GM21786 (cell line): Measurements from ENCODE around the gene RAI1.
"Not testable (repeated sequence)": the region's sequence is repeated elsewhere in the genome, so short reads cannot be mapped to it uniquely, and the experiment has no call there.

ENCODE experiments used
- ATAC-seq: cut with Tn5 transposase; IDR thresholded peaks from one replicate; pipeline ENCODE4 v1.9.1; 2021; ENCODE audit not compliant: unreplicated experiment

RAI1 gene

DNA sequence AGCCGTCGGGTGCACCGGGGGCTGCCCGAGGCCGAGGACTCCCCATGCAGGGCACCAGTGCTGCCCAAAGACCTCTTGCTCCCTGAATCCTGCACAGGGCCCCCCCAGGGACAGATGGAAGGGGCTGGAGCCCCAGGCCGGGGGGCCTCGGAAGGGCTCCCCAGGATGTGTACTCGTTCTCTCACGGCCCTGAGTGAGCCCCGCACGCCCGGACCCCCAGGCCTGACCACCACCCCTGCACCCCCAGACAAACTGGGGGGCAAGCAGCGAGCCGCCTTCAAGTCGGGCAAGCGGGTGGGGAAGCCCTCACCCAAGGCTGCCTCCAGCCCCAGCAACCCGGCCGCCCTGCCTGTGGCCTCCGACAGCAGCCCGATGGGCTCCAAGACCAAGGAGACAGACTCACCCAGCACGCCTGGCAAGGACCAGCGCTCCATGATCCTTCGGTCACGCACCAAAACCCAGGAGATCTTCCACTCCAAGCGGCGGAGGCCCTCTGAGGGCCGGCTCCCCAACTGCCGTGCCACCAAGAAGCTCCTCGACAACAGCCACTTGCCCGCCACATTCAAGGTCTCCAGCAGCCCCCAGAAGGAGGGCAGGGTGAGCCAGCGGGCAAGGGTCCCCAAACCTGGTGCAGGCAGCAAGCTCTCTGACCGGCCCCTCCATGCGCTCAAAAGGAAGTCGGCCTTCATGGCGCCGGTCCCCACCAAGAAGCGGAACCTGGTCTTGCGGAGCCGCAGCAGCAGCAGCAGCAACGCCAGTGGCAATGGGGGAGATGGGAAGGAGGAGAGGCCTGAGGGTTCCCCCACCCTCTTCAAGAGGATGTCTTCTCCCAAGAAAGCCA lies 114.9 kb downstream of the RAI1 start:
- ATAC-seq = no peak

DNA sequence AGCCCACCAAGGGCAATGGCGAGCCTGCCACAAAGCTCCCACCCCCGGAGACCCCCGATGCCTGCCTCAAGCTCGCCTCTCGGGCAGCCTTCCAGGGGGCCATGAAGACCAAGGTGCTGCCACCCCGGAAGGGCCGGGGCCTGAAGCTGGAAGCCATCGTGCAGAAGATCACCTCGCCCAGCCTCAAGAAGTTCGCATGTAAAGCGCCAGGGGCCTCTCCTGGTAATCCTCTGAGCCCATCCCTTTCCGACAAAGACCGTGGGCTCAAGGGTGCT lies 115.5 kb downstream of the RAI1 start:
- no peak for ATAC-seq

DNA sequence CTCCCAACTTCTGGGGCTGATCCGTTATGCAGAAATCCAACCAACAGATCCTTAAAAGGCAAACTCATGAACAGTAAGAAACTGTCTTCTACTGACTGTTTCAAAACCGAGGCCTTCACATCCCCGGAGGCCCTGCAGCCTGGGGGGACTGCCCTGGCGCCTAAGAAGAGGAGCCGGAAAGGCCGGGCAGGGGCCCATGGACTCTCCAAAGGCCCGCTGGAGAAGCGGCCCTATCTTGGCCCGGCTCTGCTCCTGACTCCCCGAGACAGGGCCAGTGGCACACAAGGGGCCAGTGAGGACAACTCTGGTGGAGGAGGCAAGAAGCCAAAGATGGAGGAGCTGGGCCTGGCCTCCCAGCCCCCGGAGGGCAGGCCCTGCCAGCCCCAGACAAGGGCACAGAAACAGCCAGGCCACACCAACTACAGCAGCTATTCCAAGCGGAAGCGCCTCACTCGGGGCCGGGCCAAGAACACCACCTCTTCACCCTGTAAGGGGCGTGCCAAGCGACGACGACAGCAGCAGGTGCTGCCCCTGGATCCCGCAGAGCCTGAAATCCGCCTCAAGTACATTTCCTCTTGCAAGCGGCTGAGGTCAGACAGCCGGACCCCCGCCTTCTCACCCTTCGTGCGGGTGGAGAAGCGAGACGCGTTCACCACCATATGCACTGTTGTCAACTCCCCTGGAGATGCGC lies 116.0 kb downstream of the RAI1 start:
- no peak for ATAC-seq

DNA sequence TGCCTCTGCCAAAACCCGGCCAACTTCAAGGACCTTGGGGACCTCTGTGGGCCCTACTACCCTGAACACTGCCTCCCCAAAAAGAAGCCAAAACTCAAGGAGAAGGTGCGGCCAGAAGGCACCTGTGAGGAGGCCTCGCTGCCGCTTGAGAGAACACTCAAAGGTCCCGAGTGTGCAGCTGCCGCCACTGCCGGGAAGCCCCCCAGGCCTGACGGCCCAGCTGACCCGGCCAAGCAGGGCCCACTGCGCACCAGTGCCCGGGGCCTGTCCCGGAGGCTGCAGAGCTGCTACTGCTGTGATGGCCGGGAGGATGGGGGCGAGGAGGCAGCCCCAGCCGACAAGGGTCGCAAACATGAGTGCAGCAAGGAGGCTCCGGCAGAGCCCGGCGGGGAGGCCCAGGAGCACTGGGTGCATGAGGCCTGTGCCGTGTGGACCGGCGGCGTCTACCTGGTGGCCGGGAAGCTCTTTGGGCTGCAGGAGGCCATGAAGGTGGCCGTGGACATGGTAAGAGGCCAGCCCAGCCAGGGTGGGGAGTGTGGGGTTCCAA lies 116.8 kb downstream of the RAI1 start:
- no peak for ATAC-seq

DNA sequence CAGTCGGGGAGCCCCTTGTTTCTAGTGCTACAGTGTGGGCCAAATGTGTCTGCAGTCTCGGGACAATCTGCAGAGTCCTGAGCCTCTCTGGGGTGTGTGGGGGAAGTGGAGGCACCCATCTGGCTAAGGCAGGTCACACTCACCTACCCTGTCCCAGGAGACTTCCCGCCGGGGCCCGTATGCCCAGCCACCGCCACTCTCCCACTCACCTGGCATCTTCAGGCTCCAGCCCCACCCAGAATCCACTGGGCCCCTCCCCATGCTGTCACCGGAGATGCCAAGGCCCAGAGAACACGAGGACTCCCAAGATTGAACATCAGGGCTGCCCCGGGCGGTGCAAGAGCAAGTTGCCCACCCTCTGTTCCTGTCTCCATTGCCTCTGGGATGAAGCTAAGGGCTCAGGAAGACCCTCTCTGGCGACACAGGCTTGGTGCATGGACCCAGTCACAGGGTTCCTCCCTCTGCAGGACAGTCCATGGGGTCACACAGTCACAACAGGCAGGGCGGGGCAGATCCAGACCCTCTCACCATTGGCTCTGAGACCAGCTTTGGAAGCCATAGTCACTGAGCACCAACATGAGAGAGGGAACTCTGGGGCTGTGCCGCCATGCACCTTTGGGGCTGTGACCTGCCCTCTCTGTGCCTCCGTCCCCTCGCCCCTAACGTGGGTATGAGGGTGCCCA lies 117.5 kb downstream of the RAI1 start:
- no peak for ATAC-seq

DNA sequence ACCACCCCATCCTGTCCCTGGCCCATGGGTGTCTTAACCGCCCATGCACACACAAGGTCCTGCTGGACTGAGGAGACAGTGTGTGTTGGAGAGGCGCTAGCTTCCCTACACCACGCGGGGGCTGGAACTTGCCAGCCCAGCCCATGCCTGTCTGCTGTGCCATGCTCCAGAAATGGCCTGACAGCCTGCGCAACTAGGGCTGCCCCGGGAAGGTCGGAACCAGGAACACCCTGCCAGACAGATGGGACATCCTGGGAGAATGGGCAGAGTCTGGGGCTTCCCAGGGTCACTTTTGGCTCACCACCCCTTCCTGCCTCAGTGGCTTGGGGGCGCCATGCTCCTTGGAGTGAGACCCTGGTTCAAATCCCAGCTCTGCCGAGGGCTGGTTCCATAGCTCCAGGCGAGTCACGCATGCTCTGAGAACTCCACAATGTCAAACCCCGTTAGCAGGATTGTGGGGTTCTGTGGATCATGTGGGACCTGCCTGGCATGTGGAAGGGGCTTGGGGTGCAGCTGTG lies 119.3 kb downstream of the RAI1 start:
- ATAC-seq = no peak

DNA sequence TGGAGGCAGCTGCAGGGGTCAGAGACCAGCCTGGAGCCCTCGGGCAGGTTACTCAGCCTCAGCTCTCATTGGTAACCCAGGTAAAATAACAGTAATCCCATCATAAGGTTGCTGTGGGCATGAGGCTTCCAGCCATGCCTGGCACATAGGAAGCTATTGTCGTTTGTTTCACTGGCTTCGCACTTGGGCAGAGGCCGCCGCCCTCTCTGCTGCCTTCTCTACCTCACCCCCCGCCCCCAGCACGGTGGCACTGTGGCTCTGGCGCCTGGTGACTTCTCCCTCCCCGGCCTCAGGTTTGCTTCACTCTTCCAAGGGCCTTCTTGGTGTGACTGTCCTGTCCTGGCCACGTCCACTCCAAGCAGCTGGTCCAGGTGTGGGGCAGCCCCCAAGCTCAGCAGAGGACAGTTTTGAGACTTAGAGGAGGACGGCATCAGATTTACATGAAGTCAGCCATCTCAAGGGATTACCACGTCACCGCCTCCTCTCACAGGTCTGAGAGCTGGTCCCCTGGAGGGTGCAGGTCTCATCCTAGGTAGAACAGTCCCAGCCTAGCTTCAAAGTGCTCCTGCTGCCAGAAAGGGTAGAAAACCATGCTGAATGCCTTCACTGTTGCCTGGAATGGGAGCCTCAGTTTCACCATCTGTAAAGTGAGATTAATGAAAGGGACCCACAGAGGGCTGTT lies 120.7 kb downstream of the RAI1 start:
- no peak for ATAC-seq

DNA sequence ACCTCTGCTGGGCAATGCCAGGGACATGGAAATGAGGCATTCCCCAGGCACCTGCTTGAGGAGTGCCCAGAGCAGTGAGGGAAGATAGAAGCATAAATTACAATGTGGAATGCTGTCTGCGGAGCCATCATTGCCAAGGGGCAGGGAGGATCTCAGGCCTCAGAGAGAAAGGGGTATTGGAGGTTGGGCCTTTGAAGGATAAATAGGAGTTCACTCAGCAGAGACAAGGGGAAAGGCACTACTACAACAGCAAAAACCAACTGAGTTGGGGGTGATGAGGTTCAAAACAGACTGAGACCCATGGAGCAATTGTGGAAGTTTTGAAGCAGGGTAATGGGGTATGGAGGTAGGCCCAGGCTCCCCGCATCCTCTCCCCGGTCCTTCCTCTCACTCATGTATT lies 122.7 kb downstream of the RAI1 start:
- ATAC-seq = no peak

DNA sequence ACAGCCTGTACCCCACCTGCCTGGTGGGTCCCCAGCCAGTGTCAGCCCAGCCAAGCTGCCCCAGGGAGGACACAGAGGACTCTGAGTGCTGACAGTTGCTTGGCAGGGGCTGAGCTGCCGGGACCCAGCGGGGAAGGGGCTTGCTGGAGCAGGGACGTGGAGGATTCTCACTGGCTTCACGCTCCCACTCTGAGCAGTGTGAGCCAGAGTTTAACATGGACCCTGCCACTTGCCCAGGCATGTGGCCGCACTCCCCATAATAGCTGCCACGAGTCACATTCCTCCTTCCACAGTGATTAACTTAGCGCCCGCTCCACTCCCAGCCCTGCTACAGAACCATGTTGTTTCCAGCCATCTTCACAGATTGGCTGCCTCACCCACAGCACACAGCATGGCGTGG lies 124.3 kb downstream of the RAI1 start:
- no peak for ATAC-seq

DNA sequence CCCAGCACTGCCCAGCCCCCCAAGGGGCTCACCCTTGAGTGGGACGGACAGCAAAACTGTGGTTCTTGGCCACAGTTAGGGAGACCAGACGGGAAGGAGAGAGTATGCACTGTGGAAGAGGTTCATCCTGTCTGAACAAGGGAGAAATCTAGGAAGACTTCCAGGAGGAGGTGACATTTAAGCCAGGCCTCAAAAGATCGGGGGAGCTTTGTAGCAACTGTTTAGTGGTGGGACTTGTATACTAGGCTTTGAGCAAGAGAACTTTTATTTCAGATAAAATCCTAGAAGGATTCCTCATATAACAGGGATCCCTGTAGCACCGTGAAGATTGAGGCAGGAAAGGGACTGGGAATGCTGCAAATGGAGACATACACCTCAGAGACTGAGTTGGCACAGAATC lies 124.8 kb downstream of the RAI1 start:
- no peak for ATAC-seq

DNA sequence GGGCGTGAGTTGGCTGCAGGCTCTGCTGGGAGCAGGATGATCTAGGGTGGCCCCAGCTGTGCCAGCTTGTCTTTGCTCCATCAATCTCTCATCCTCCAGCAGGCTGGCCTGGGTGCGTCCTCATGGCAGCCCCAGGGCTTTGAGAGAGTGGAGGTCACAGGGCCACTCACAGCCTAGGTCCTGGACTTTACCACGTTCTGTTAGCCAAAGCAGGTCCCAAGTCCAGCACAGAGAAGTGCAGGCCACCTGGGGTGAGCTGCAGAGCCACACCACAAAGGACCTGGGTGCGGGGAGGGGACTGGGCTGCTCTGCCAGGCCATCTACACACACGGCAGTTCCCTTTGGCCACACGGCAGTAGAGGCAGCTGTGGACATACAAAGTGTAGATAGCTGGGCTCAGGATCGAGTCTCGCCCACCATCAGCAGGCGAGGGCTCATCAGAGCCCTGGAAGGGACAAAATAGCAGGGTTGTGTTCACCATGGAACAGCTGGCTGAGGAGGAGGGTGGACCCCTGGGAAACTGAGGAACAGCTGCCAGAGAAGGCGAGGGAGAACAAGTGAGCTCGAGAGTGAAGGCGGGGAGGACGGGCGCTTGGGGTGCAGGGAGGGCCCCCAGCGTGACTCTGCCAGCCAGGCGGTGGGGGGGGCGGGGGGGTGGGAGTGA lies 125.5 kb downstream of the RAI1 start:
- no peak for ATAC-seq

DNA sequence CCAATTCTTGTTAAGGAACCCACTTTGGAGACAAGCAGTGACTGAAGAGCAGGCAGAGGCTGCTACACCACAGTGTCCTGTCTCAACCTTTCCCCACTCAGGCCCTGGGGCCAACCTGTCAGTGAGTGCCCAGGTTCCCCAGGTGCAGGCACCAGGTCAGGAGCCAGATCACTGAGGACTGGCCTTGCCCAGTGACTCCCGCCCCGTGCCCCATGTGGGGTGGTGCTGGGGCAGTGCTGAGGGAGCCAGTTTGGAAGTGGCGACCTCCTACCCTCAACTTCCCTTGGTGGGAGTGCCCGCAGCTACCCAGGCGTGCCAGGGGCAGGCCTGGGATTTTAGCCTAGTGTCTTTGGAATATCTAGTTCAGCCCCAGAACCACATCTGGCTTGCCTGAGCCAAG lies 126.2 kb downstream of the RAI1 start:
- no peak for ATAC-seq

DNA sequence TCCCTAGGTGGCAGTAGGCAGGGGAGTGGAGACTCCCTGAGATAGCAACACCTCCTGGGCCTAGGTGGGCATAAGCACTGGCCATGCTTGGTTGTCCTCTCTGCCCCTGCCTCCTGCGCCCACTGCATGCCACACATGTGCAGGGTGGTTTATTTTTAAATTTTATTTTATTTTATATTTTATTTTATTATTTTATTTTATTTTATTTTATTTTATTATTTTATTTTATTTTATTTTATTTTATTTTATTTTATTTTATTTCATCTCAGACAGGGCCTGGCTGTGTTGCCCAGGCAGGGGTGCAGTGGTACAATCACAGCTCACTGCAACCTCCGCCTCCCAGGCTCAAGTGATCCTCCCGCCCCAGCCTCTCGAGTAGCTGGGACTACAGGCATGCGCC lies 126.9 kb downstream of the RAI1 start:
- ATAC-seq = not testable (repeated sequence)

DNA sequence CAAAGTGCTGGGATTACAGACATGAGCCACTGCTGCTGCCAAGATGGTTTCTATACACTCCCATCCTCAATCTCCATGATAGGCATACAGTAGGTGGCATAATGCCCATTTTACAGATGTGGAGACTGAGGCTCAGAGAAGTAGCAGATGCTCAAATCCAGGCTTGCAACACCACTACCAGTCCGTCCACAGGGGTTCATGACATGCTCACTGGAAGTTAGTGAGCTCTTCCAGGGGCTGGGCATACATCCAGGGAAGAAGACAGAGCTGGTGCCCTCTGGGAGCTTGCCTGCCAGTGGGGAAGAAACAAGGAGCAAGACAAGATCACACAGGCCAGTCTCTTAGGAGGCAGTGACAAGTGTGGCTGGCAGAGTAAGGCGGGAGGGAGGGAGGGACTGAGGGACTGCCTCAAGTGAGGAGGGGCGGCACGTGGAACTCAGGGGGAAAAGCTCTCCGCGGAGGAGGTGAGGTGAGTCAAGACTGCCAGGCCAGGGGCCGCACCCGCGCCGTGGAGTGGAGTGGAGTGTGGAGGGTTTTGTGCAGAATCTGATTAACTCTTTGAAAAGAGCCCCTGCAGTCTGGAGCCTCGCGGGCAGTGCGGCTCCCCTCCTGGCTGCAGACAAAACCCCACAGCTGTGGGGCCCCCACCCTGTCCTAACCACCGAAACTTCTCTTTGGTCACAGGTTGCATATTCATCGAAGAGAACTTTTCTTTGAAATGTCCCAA lies 127.6 kb downstream of the RAI1 start:
- ATAC-seq = no peak

DNA sequence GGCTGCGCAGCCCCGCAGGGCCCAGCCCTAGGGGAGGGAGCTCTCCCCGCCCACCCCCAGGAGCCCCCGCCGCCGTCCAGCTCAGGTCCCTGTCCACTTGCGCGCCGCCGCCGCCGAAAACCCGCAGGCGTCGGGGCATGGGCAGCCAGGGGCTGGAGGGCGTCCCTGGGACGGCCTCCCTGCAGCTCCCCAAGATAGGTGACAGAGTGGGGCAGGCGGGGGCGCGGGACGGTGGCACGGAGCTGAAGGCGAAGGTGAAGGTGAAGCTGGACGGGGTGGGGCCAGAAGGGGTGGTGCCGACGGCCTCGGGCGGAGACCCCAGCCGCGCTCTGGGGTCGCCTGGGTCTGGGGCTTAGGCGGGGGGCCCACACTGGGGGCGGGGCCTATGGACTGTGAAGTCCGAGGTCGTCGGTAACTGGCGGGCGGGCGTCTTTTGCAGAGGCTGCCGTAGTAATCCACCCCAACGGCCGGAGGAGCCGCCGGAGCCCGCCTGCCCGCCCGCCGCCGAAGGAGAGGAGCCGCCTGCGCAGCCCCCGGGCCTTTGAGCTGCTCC lies 128.3 kb downstream of the RAI1 start:
- no peak for ATAC-seq

DNA sequence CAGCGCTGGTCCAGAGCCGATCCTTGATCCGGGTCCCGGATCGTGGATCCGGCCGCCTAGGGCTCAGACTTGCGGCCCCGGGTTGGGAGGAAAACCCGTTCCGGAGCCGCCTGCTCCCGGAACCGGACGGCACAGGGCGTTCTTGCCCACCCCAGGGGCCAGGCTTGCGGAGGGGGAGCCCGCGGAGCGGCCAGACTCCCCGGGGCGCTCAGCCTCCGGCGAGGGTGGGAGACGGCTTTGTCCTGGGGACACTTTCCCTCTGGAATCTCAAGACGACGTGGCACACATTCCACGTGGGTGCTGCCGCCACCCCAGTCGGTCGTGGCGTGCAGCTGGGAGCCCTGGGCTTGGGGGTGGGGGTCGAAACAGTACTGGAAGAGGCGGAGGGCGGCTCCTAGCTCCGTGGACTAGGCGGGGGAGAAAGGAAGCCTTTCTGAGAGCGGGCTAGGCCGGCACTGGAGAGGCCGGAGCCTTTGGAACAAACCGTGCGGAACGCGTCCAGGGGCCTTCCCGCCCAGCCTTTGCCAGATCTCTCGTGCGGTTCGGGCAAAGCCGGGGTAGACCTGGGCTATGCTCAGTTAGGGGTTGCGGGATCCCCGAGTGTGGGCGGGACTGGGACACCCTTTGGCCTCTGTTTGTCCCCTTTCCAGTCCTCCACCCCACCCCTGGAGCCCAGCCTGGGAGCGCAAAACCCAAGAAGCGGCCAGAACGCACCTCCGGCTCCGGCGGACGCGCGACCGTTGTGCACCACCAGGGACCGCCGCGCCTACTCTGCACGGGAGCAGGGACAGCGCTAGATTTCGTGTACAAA lies 129.0 kb downstream of the RAI1 start:
- no peak for ATAC-seq

DNA sequence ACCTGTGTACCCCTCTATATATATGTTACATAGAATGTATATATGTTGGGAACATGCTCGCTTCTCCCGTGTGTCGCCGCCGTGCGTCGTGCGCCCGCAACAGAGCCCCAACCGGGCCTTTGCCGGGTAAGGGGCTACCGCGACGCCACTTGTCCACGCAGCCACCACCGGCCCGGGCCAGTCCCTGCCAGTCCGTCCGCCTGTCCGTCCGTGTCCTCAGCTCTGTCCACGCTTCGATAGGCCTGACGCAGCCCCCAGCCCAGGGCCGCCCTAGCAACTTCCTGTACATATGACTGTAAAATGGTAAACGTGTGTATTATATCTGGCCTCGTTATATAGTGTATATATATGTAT lies 129.6 kb downstream of the RAI1 start:
- ATAC-seq = no peak

DNA sequence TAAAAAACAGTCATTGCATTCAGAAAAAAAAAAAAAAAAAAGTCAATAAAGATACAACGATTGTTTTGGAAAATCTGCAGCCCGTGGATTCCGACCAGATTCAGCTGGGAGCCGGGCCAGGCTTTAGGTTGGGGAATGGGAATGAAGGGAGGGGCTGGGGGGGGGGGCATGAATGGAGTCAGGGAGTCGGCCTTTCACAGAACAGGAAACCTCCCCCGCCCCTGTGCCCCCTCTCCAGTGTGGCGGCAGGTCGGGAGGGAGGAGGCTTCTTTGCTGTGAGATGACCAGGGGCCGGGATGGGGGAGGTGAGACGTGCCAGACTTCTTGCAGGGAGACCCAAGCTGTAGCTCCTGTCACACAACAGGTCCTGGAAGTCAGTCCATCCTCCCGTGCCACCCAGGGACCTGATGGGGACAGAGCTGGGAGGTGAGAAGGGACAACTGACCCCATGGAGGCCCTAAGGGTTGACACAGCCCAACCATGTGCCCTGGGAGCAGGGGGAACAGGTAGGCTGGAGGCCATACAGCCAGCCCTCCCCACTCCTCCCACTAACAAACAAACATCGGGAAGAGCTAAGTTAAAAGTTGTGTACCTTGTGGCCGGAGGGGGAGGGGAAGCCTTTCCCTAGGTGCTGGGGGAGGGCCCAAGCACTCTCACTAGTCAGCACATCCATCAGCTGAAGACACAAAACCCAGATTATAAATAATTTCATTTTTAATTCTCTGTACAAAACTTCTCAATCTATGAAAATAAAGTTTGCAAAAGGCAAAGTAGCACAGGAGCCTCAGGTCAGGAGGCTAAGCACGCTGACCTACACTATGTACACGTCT lies 130.3 kb downstream of the RAI1 start:
- no peak for ATAC-seq
